Measurements from ENCODE around the gene STAT2. TPM values are rescaled to one million over a fixed set of nuclear protein-coding genes. Genes with fewer than 3 reads are reported as not detected.
A peak's percentile ranks its signal among the peaks of the same experiment; 100 is the strongest.

Gene STAT2
- total RNA-seq, 4 donors from 2014 or later = 93.8 to 182 (median 111) TPM

DNA sequence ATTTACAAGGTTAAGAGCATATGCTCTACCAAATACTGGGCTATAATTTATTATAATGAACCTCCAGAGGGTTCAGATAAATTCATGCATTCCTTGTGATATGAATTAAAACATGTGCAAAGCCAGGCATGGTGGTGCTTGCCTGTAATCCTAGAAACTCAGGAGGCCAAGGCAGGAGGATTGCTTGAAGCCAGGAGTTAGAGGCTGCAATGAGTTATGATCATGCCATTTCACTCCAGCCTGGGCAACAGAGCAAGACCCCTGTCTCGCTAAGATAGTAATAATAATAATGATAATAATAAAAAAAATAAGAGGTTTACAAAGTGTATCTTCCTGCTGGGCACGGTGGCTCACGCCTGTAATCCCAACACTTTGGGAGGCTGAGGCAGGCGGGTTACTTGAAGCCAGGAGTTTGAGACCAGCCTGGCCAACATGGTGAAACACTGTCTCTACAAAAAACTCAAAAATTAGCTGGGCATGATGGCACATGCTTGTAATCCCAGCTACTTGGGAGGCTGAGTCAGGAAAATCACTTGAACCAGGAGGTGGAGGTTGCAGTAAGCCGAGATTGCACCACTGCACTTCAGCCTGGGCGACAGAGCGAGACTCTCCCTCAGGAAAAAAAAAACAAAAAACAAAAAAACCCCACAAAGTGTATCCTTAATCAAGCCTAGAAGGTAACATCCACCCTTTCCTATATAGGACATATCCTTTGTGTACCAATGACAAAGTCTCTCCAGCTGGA, 52.5 kb downstream of the STAT2 start:
- no peaks in the 10 kb centered on the region for H3K9me3 ChIP-seq

GRCh38 chr12:56304872-56305590, 54.9 kb downstream of the STAT2 start:
- Histone ChIP-seq H3K4me3 (no peak overlapping the region), H3K36me3 (peaks cover 33% of the 10 kb centered on the region), H3K9me3 (no peaks in the 10 kb centered on the region), H3K4me1 (peaks cover 20% of the 10 kb centered on the region), H3K27me3 (no peaks in the 10 kb centered on the region), H3K27ac (no peak overlapping the region)
- TF ChIP-seq POLR2A (IDR thresholded peaks at IDR 0.05) (no peak), EP300 (IDR thresholded peaks at IDR 0.05) (no peak), CTCF (IDR thresholded peaks at IDR 0.05) (no peak), POLR2AphosphoS5 (IDR thresholded peaks at IDR 0.05) (no peak)
- WGBS = 91% methylated on average over 8 of the region's 8 CpGs
- DNase-seq (ENCODE audit: low spot score in 2 of 2) = no peak

More for the DNA sequence above, 52.5 kb downstream of the STAT2 start:
- DNase-seq (ENCODE audit: low spot score in 2 of 2) = no peak
- Histone ChIP-seq H3K36me3 (peaks cover 48% of the 10 kb centered on the region), H3K27me3 (no peaks in the 10 kb centered on the region), H3K4me3 (no peak overlapping the region), H3K4me1 (peaks cover 4% of the 10 kb centered on the region), H3K27ac (no peak overlapping the region)
- 85% methylated on average over 7 of the region's 7 CpGs for WGBS
- TF ChIP-seq POLR2A (IDR thresholded peaks at IDR 0.05) (no peak), POLR2AphosphoS5 (IDR thresholded peaks at IDR 0.05) (no peak), EP300 (IDR thresholded peaks at IDR 0.05) (no peak), CTCF (IDR thresholded peaks at IDR 0.05) (no peak)

DNA sequence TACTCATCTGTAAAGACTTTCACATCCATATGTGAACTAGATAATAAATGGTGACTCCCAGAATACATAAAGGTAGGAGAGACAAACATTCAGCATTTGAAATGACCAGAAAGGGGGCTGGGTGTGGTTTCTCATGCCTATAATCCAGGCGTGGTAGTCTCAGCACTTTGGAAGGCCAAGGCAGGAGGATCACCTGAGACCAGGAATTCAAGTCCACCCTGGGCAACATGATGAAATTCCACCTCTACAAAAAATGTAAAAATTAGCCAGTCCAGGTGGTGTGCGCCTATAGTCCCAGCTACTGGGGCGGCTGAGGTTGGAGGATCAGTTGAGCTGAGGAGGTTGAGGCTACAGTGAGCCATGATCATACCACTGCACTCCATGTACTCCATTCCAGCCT, 55.6 kb downstream of the STAT2 start:
- H3K4me3 ChIP-seq = no peak overlapping the region
- H3K9me3 ChIP-seq = no peaks in the 10 kb centered on the region
- no peak overlapping the region for H3K27ac ChIP-seq
- WGBS = 82% methylated on average over 3 of the region's 3 CpGs
- peaks cover 26% of the 10 kb centered on the region for H3K36me3 ChIP-seq
- TF ChIP-seq EP300 (IDR thresholded peaks at IDR 0.05) = no peak
- TF ChIP-seq CTCF (IDR thresholded peaks at IDR 0.05) = no peak
- no peak for TF ChIP-seq POLR2A (IDR thresholded peaks at IDR 0.05)
- no peak for TF ChIP-seq POLR2AphosphoS5 (IDR thresholded peaks at IDR 0.05)
- peaks cover 23% of the 10 kb centered on the region for H3K4me1 ChIP-seq
- no peaks in the 10 kb centered on the region for H3K27me3 ChIP-seq
- DNase-seq (ENCODE audit: low spot score in 2 of 2) = no peak

DNA sequence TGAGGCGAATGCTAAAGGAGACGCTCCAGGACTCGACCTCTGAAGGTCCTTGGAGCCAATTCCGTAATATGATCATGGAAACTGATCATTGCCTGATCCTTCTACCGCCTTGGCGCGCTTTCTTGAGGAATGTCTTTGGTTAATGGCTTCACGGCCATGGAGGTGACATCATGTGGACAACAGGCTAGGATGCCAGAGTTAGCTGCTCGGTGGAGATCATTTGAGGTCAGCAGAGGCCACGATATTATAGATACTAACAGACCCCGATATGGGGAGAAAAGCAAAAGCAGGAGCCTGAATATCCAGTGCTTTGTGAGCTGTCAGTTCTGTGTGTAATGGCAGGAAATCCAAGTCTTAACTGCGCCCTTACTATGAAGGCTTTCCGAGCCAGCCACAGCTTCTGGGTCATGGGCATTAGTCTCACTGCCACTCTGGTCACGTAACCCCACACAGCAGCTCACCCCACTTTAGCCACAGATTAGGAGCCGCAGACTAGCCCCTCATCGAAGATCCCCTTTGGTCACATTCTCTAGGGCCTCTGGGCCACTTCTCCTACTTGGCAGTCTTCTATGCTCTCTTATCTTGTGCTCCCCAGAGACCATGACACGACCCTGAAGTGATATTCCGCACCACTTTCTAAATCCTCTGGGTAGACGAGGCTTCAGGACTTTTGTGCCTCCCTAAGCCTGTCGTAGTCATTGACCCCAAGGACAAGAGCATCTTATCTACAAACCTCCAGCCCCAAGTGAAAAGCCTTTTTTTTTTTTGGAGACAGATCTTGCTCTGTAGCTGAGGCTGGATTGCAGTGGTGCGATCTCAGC, 59.1 kb downstream of the STAT2 start:
- H3K9me3 ChIP-seq = no peaks in the 10 kb centered on the region
- H3K36me3 ChIP-seq = peaks cover 10% of the 10 kb centered on the region
- 33% methylated on average over 20 of the region's 21 CpGs for WGBS
- no peaks in the 10 kb centered on the region for H3K27me3 ChIP-seq
- peak in 1 of 2 donors; percentile 63 for DNase-seq (ENCODE audit: low spot score in 2 of 2)
- H3K27ac ChIP-seq = peak overlapping the region; percentile 94
- no peak for TF ChIP-seq EP300 (IDR thresholded peaks at IDR 0.05)
- no peak for TF ChIP-seq POLR2AphosphoS5 (IDR thresholded peaks at IDR 0.05)
- no peak for TF ChIP-seq POLR2A (IDR thresholded peaks at IDR 0.05)
- no peak for TF ChIP-seq CTCF (IDR thresholded peaks at IDR 0.05)
- peaks cover 54% of the 10 kb centered on the region for H3K4me1 ChIP-seq
- H3K4me3 ChIP-seq = peak overlapping the region; percentile 75

All from suprapubic skin (tissue), 4 donors.